Panc1 (cell line): ENCODE results near the gene VSIR. TPM values are rescaled to one million over a fixed set of nuclear protein-coding genes. Genes with fewer than 3 reads are reported as not detected.

Experiments used
- ATAC-seq: fragments of 200-7000 bp; cut with Tn5 transposase; 2 replicates; pipeline ENCODE4 v1.9.1; 2020; ENCODE audit warnings: mild to moderate bottlenecking, moderate library complexity
- BruUV-seq: library from RNA; stranded (reverse); fragments of 400-500 nt; replicated peaks from 2 replicates; lab custom pipeline; 2021; lab: Mats Ljungman, UMichigan
- CTCF ChIA-PET: fragments of 300-600 bp; sonication (Branson Sonifier 250); formaldehyde crosslinking; loops from one replicate; lab custom pipeline; 2022; ENCODE audit warnings: antibody characterized with exemption; lab: Charles Lee
- POLR2A ChIA-PET: fragments of 300-600 bp; sonication (Branson Sonifier 250); formaldehyde crosslinking; loops from one replicate; lab custom pipeline; 2022; ENCODE audit warnings: antibody characterized with exemption; lab: Charles Lee
- DNase-seq: peaks from one replicate; pipeline ENCODE4 v3.0.0-alpha.2; 2010; ENCODE audit warnings: low read depth, low spot score
- H3K27ac ChIP-seq: 2 replicates; pipeline ENCODE4 v1.5.1; 2011; ENCODE audit warnings: mild to moderate bottlenecking, low read length, inconsistent platforms
- H3K27me3 ChIP-seq: fragments of 200-500 bp; sonication (Bioruptor generic); 2 replicates; pipeline ENCODE4 v1.6.0; 2014; ENCODE audit warnings: low read length, inconsistent platforms; ENCODE audit not compliant: control insufficient read depth, insufficient read depth
- H3K36me3 ChIP-seq: fragments of 200-500 bp; sonication (Bioruptor generic); 2 replicates; pipeline ENCODE4 v1.5.1; 2014; ENCODE audit warnings: inconsistent platforms, mild to moderate bottlenecking, low read length, moderate library complexity; ENCODE audit not compliant: control insufficient read depth, insufficient read depth
- H3K4me1 ChIP-seq: 2 replicates; pipeline ENCODE4 v1.5.1; 2011; ENCODE audit warnings: inconsistent platforms, mild to moderate bottlenecking, low read length, moderate library complexity; ENCODE audit not compliant: control insufficient read depth, insufficient read depth
- H3K4me3 ChIP-seq, 2 experiments: 2 replicates each; pipeline ENCODE4 v1.5.1; 2011 to 2012; ENCODE audit warnings: low read depth in 2 of 2, low read length in 2 of 2, mild to moderate bottlenecking in 2 of 2, inconsistent platforms in 1 of 2, moderate library complexity in 1 of 2
- H3K9me3 ChIP-seq: fragments of 200-500 bp; sonication (Bioruptor generic); 2 replicates; pipeline ENCODE4 v1.5.1; 2014; ENCODE audit warnings: low read depth, mild to moderate bottlenecking, inconsistent platforms, low read length, moderate library complexity; ENCODE audit not compliant: control insufficient read depth, insufficient read depth
- CTCF ChIP-seq: fragments of 450-650 bp; IDR thresholded peaks from 2 replicates; pipeline ENCODE4 v1.5.1; 2017; ENCODE audit warnings: mild to moderate bottlenecking
- POLR2AphosphoS5 ChIP-seq: IDR thresholded peaks from 2 replicates; pipeline ENCODE4 v1.6.1; 2012; ENCODE audit warnings: mild to moderate bottlenecking, low read depth, low read length, moderate library complexity
- REST ChIP-seq, 2 experiments: IDR thresholded peaks; 2 replicates each; pipeline ENCODE4 v1.6.1; 2011 to 2012; ENCODE audit warnings: low read depth in 2 of 2, control low read depth in 1 of 2, low read length in 1 of 2, mild to moderate bottlenecking in 1 of 2, moderate library complexity in 1 of 2; ENCODE audit not compliant: insufficient read depth in 1 of 2
- SIN3A ChIP-seq: IDR thresholded peaks from 2 replicates; pipeline ENCODE4 v1.6.1; 2012; ENCODE audit warnings: low read depth, mild to moderate bottlenecking, low read length, moderate library complexity, borderline replicate concordance; ENCODE audit not compliant: insufficient read depth
- TCF7L2 ChIP-seq: IDR thresholded peaks from 2 replicates; pipeline ENCODE4 v1.6.1; 2011; ENCODE audit warnings: mild to moderate bottlenecking, low read depth, low read length, inconsistent platforms
- in situ Hi-C: cut with HindIII; loops from 2 replicates; pipeline ENCODE4 v1.10.0; 2016; ENCODE audit warnings: low sequenced_read_pairs, low pct_unique_long_range_greater_than_20kb
- intact Hi-C: fragments of 100-400 bp; cut with micrococcal nuclease; formaldehyde crosslinking; loops from one replicate; pipeline ENCODE4 v1.10.0; 2022; ENCODE audit not compliant: unreplicated experiment
- total RNA-seq: library from RNA; stranded (reverse); gene quantifications from one replicate; pipeline ENCODE4 v1.2.1, GENCODE V29; 2021; ENCODE audit not compliant: unreplicated experiment

Gene VSIR
- total RNA-seq, 1 experiment from 2014 or later = 34.9 TPM

DNA sequence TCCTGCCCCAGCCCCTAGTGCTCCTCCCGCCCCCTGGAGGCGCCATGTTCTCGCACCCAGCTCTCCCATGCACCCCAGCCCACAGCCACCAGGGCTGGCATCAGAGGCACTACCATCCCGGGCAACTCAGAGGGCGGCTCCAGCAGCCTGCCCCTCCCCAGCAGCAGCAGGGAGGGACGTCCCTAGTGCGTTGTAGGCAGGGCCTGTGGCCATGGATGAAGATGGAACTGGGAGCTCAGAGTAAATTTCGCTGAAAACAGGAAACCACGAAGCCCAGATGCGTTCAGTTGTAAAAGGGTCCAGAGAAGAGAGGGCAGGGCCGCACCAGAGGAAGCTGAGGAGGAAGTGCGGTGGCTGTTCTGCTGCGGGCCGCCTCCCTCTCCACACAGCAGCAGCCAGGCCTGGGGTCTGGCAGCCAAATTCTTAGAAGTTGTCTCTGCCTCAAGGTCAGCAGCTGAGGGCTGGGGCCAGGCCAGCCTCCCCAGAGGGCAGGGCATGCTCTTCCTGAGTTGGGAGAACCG, 24.6 kb downstream of the VSIR start:
- in situ Hi-C loops (no loop called here), intact Hi-C loops (no loop called here)
- H3K27me3 ChIP-seq = no peaks in the 10 kb centered on the region
- TF ChIP-seq SIN3A = no peak
- TF ChIP-seq REST (IDR thresholded peaks at IDR 0.05; ENCODE audit: insufficient read depth in 1 of 2, low read depth in 2 of 2, low read length in 1 of 2) = no peak
- TF ChIP-seq TCF7L2 = no peak
- TF ChIP-seq CTCF = no peak
- TF ChIP-seq POLR2AphosphoS5 = no peak
- H3K9me3 ChIP-seq = no peaks in the 10 kb centered on the region
- BruUV-seq = no TSS peak
- H3K4me1 ChIP-seq = no peaks in the 10 kb centered on the region
- H3K27ac ChIP-seq = no peak overlapping the region
- peak; percentile 47; the same call in 1 of the 2 replicates for ATAC-seq
- DNase-seq = no peak
- H3K4me3 ChIP-seq = no peak overlapping the region
- no peaks in the 10 kb centered on the region for H3K36me3 ChIP-seq
- POLR2A ChIA-PET = no interaction called here
- CTCF ChIA-PET = no interaction called here

- Histone ChIP-seq H3K36me3 (no peaks in the 10 kb centered on the region), H3K27ac (no peak overlapping the region), H3K4me1 (no peaks in the 10 kb centered on the region), H3K4me3 (no peak overlapping the region), H3K9me3 (no peaks in the 10 kb centered on the region), H3K27me3 (no peaks in the 10 kb centered on the region)
- ChIA-PET CTCF (no interaction called here), POLR2A (no interaction called here)
- no peak for TF ChIP-seq CTCF
- no peak for TF ChIP-seq REST (IDR thresholded peaks at IDR 0.05; ENCODE audit: insufficient read depth in 1 of 2, low read depth in 2 of 2, low read length in 1 of 2)
- no peak for TF ChIP-seq TCF7L2
- TF ChIP-seq POLR2AphosphoS5 = no peak
- no peak for TF ChIP-seq SIN3A
- in situ Hi-C loops (no loop called here), intact Hi-C loops (no loop called here)
- no TSS peak for BruUV-seq
- DNase-seq = no peak
- no peak for ATAC-seq
Observed at GRCh38 chr10:71747551-71748523, 25.5 kb downstream of the VSIR start.
